ENCODE data around the gene ERVFRD-1. TPM values are rescaled to one million over a fixed set of nuclear protein-coding genes. Genes with fewer than 3 reads are reported as not detected.

The ERVFRD-1 gene
- total and polyA plus RNA-seq, 2 experiments from 2014 or later, result 0.05 TPM; not detected in 1

DNA sequence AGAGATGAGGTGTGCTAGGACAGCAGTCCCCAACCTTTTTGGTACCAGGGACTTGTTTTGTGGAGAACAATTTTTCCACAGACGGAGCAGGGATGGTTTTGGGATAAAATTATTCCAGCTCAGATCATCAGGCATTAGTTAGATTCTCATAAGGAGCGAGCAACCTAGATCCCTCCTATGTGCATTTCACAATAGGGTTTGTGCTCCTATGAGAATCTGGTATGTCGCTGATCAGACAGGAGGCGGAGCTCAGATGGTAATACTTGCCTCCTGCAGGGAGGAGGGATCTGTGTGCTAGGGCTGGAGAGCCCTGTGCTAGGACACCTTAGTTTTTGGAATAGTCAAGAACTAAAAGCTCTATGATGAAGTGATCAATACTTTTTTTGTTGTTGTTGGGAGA, 15.4 kb downstream of the ERVFRD-1 start:
- 0 out of 2 replicates have a peak overlapping the region, but pooled peaks have one; percentile 89 for H3K27ac ChIP-seq
- no peaks in the 10 kb centered on the region for H3K9me3 ChIP-seq (ENCODE audit: low read depth)
- no peaks in the 10 kb centered on the region; the same call in 1 of the 2 replicates for H4K20me1 ChIP-seq (ENCODE audit: insufficient read depth)
- H3K4me2 ChIP-seq (ENCODE audit: unreplicated experiment), result peak overlapping the region; percentile 81
- peaks cover 17% of the 10 kb centered on the region; the same call in 1 of the 2 replicates for H3K4me1 ChIP-seq (ENCODE audit: insufficient read depth)
- no peak overlapping the region for H2AFZ ChIP-seq
- H3F3A ChIP-seq (ENCODE audit: insufficient read depth), result peaks cover 21% of the 10 kb centered on the region
- peak; percentile 41 for DNase-seq
- 88 to 90% methylated on average over 4 of the region's 4 CpGs for WGBS, 2 experiments (ENCODE audit: low coverage in 1 of 2, low lambda C conversion rate in 2 of 2, missing lambda C conversion rate in 2 of 2)
- H3K36me3 ChIP-seq (ENCODE audit: low read depth), result no peaks in the 10 kb centered on the region
- H3K79me2 ChIP-seq (ENCODE audit: insufficient read depth), result peaks cover 69% of the 10 kb centered on the region
- H3K9me2 ChIP-seq (ENCODE audit: insufficient read depth), result no peaks in the 10 kb centered on the region
- in situ Hi-C loops (cut with MboI), result no loop called here
- H3K9ac ChIP-seq, result no peak overlapping the region
- TF ChIP-seq EZH2 (IDR thresholded peaks at IDR 0.05; ENCODE audit: insufficient read depth, poor library complexity, severe bottlenecking), result no peak
- TF ChIP-seq EZH2phosphoT487 (IDR thresholded peaks at IDR 0.05; ENCODE audit: insufficient read depth, low read depth), result no peak
- no peaks in the 10 kb centered on the region for H3K27me3 ChIP-seq (replicated peaks; ENCODE audit: insufficient read depth)
- peak overlapping the region; percentile 82 for H3K4me3 ChIP-seq

DNA sequence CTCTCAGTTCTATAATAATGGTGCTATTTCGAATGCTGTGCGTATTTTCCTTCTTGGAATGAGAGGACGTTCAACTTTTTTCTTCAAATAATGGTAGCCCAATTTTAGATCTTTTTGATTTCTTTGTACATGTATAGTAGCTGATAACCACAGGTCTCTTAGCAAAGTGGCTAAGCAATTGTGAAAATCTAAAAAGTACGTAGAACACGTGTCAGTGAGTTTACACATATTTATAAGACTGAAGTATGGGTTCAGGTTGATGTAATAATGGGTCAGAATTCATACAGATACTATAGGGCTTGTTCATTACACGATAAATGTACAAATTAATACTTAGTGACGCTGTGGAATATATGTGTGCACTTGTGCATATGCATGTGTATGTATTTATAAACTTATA, 16.6 kb downstream of the ERVFRD-1 start:
- no peaks in the 10 kb centered on the region for H3K27me3 ChIP-seq (replicated peaks; ENCODE audit: insufficient read depth)
- in situ Hi-C loops (cut with MboI), result no loop called here
- peak overlapping the region; percentile 76 for H2AFZ ChIP-seq
- peak overlapping the region; percentile 94 for H3K9ac ChIP-seq
- peak overlapping the region; percentile 81 for H3K4me2 ChIP-seq (ENCODE audit: unreplicated experiment)
- H3K36me3 ChIP-seq (ENCODE audit: low read depth), result no peaks in the 10 kb centered on the region
- TF ChIP-seq EZH2phosphoT487 (IDR thresholded peaks at IDR 0.05; ENCODE audit: insufficient read depth, low read depth) (no peak), EZH2 (IDR thresholded peaks at IDR 0.05; ENCODE audit: insufficient read depth, poor library complexity, severe bottlenecking) (no peak)
- no peaks in the 10 kb centered on the region for H4K20me1 ChIP-seq (ENCODE audit: insufficient read depth)
- peak overlapping the region; percentile 89 for H3K27ac ChIP-seq
- no peaks in the 10 kb centered on the region for H3K9me3 ChIP-seq (ENCODE audit: low read depth)
- WGBS, 2 experiments (ENCODE audit: low coverage in 1 of 2, low lambda C conversion rate in 2 of 2, missing lambda C conversion rate in 2 of 2), result 41 to 43% methylated on average over 7 of the region's 7 CpGs
- peaks cover 21% of the 10 kb centered on the region for H3F3A ChIP-seq (ENCODE audit: insufficient read depth)
- no peaks in the 10 kb centered on the region for H3K9me2 ChIP-seq (ENCODE audit: insufficient read depth)
- peak overlapping the region; percentile 82 for H3K4me3 ChIP-seq
- DNase-seq, result no peak
- H3K4me1 ChIP-seq (ENCODE audit: insufficient read depth), result peaks cover 17% of the 10 kb centered on the region; the same call in 1 of the 2 replicates
- H3K79me2 ChIP-seq (ENCODE audit: insufficient read depth), result peaks cover 57% of the 10 kb centered on the region

DNA sequence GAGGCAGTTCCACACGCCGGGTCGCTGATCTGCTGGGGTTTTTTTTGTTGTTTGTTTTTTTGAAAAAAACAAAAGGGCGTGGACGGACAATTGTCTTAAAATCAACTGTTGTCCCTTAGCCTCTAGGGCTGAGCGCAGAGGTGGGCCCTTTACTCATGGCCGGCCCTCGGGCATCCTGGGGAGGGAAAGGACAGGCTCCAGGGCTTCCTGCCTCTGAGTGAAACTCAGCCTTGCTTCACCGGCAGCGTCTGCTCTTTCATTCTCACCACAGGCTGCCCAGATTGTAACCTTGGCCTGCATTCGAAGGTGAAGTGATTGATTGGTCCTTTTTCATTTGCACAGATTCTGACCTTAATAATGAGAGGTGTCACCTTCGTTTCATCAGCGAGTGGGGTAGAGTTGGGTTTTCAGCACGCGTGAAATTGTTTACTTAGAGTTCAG, 17.1 kb downstream of the ERVFRD-1 start:
- no peaks in the 10 kb centered on the region for H3K9me3 ChIP-seq (ENCODE audit: low read depth)
- 1% methylated on average over 15 of the region's 15 CpGs for WGBS, 2 experiments (ENCODE audit: low coverage in 1 of 2, low lambda C conversion rate in 2 of 2, missing lambda C conversion rate in 2 of 2)
- in situ Hi-C loops (cut with MboI), result no loop called here
- TF ChIP-seq EZH2 (IDR thresholded peaks at IDR 0.05; ENCODE audit: insufficient read depth, poor library complexity, severe bottlenecking), result no peak
- TF ChIP-seq EZH2phosphoT487 (IDR thresholded peaks at IDR 0.05; ENCODE audit: insufficient read depth, low read depth), result no peak
- H4K20me1 ChIP-seq (ENCODE audit: insufficient read depth), result no peaks in the 10 kb centered on the region
- H3K4me1 ChIP-seq (ENCODE audit: insufficient read depth), result peaks cover 17% of the 10 kb centered on the region; the same call in 1 of the 2 replicates
- H3K4me2 ChIP-seq (ENCODE audit: unreplicated experiment), result peak overlapping the region; percentile 81
- H3K9ac ChIP-seq, result peak overlapping the region; percentile 94
- H3K27me3 ChIP-seq (replicated peaks; ENCODE audit: insufficient read depth), result no peaks in the 10 kb centered on the region
- peak overlapping the region; percentile 89 for H3K27ac ChIP-seq
- peaks cover 52% of the 10 kb centered on the region for H3K79me2 ChIP-seq (ENCODE audit: insufficient read depth)
- no peaks in the 10 kb centered on the region for H3K36me3 ChIP-seq (ENCODE audit: low read depth)
- H2AFZ ChIP-seq, result peak overlapping the region; percentile 76
- peaks cover 21% of the 10 kb centered on the region for H3F3A ChIP-seq (ENCODE audit: insufficient read depth)
- no peaks in the 10 kb centered on the region for H3K9me2 ChIP-seq (ENCODE audit: insufficient read depth)
- peak; percentile 78 for DNase-seq
- peak overlapping the region; percentile 82 for H3K4me3 ChIP-seq

DNA sequence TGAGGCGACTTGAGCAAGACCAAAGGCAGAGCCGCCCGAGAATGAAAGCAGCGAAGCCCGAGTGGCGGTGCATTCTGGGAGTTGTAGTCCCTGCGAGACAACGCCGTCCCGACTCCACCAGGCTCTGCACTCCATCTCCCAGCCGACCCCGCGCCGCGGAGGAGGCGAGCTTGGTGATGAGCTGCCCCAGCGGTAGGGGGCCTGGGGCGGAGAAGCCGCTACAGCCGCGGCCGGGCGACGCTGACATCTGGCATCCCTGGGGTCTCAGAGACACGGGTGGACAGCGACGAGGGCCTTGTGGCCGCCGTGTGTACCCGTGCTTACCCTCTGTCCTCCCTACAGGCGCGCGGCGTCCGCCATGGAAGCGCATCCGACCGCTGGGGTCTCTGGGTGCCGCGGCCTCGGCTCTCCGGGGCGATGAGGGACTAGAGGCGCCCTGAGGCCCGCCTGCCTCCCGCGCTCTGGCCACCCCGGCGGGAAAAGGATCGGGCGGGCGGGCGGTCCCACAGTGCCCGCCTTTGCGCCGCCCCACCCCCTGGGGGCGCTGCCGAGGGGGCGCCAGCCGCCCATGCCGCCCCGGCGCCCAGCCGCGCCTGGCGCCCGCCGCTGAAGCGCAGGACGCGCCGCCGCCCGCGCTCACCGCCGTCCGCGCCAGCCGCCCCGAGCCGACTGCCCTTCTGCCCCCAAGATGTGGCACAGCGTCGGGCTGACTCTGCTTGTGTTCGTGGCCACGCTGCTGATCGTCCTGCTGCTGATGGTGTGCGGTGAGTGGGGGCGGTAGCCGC, 17.7 kb downstream of the ERVFRD-1 start, which contains the start of gene SMIM13:
Gene SMIM13, plus strand, starts transcription at position 209 of the 785 bp plus-strand sequence. Its CDS starts 480 bp downstream, at position 689.
- WGBS, 2 experiments (ENCODE audit: low coverage in 1 of 2, low lambda C conversion rate in 2 of 2, missing lambda C conversion rate in 2 of 2), result 1% methylated on average over 53 to 66 of the region's 90 CpGs
- TF ChIP-seq EZH2phosphoT487 (IDR thresholded peaks at IDR 0.05; ENCODE audit: insufficient read depth, low read depth) (no peak), EZH2 (IDR thresholded peaks at IDR 0.05; ENCODE audit: insufficient read depth, poor library complexity, severe bottlenecking) (no peak)
- H3K27me3 ChIP-seq (replicated peaks; ENCODE audit: insufficient read depth), result no peaks in the 10 kb centered on the region
- peak within 1 kb of the TSS; percentile 82 for H3K4me3 ChIP-seq
- no peaks in the 10 kb centered on the region for H3K9me3 ChIP-seq (ENCODE audit: low read depth)
- no peaks in the 10 kb centered on the region for H3K9me2 ChIP-seq (ENCODE audit: insufficient read depth)
- peaks cover 46% of the 10 kb centered on the region for H3K79me2 ChIP-seq (ENCODE audit: insufficient read depth)
- no peaks in the 10 kb centered on the region for H3K36me3 ChIP-seq (ENCODE audit: low read depth)
- H4K20me1 ChIP-seq (ENCODE audit: insufficient read depth), result no peaks in the 10 kb centered on the region
- in situ Hi-C loops (cut with MboI), result no loop called here
- peak within 1 kb of the TSS; percentile 89 for H3K27ac ChIP-seq
- peaks cover 17% of the 10 kb centered on the region; the same call in 1 of the 2 replicates for H3K4me1 ChIP-seq (ENCODE audit: insufficient read depth)
- peak within 1 kb of the TSS; percentile 94 for H2AFZ ChIP-seq
- peaks cover 21% of the 10 kb centered on the region for H3F3A ChIP-seq (ENCODE audit: insufficient read depth)
- peak; percentile 100 for DNase-seq
- peak within 1 kb of the TSS; percentile 94 for H3K4me2 ChIP-seq (ENCODE audit: unreplicated experiment)
- peak within 1 kb of the TSS; percentile 94 for H3K9ac ChIP-seq

Data from GM23248 (cell line).